HCT116 (cell line): ENCODE data around the gene TGFBI. TPM values are rescaled to one million over a fixed set of nuclear protein-coding genes. Genes with fewer than 3 reads are reported as not detected.

ENCODE experiments used
- ATAC-seq: fragments of 200-7000 bp; cut with Tn5 transposase; 2 replicates; pipeline ENCODE4 v1.9.1; 2020; ENCODE audit warnings: mild to moderate bottlenecking, moderate library complexity
- BruUV-seq: library from RNA; stranded (reverse); fragments of 400-500 nt; replicated peaks from 2 replicates; lab custom pipeline; 2021; lab: Mats Ljungman, UMichigan
- CTCF ChIA-PET: fragments of 300-600 bp; sonication (Branson Sonifier 250); formaldehyde crosslinking; loops from one replicate; lab custom pipeline; 2021; ENCODE audit warnings: antibody characterized with exemption; lab: Charles Lee
- POLR2A ChIA-PET: fragments of 300-600, 350-600 bp; sonication (Branson Sonifier 250); formaldehyde crosslinking; loops from one replicate; lab custom pipeline; 2021; ENCODE audit warnings: antibody characterized with exemption; lab: Charles Lee
- RAD21 ChIA-PET, 2 experiments: fragments of 300-600 bp; sonication (Branson Sonifier 250); formaldehyde crosslinking; loops; one replicate each; lab custom pipeline; 2023; ENCODE audit warnings: low total read pairs in 2 of 2; ENCODE audit not compliant: uncharacterized antibody in 2 of 2, unreplicated experiment in 2 of 2, low non-redundant PET in 1 of 2; lab: Charles Lee
- DNase-seq: peaks from one replicate; pipeline ENCODE4 v3.0.0-alpha.2; 2010; ENCODE audit warnings: low read depth, low spot score
- H2AFZ ChIP-seq: fragments of 200-600 bp; shearing (Covaris generic), sonication (generic); 2 replicates; pipeline ENCODE4 v1.6.1; 2017; ENCODE audit warnings: low read depth, mixed run types, mixed read lengths, antibody characterized with exemption, low read length; ENCODE audit not compliant: poor library complexity, severe bottlenecking
- H3K27ac ChIP-seq: 2 replicates; pipeline ENCODE4 v1.5.1; 2012; ENCODE audit warnings: low read depth, low read length
- H3K27me3 ChIP-seq: fragments of 200-600 bp; sonication (generic); 2 replicates; pipeline ENCODE4 v1.6.1; 2016; ENCODE audit warnings: mixed run types, low read length, mixed read lengths; ENCODE audit not compliant: insufficient read depth
- H3K36me3 ChIP-seq, 2 experiments: fragments of 200-500 bp in 1 of 2; fragments of 200-600 bp in 1 of 2; sonication (Bioruptor generic) in 1 of 2; sonication (generic) in 1 of 2; 2 replicates each; pipeline versions ENCODE4 v1.5.1 to v1.6.1; 2014 to 2016; ENCODE audit warnings: low read length in 2 of 2, inconsistent platforms in 1 of 2, mixed read lengths in 1 of 2, mixed run types in 1 of 2; ENCODE audit not compliant: insufficient read depth in 2 of 2, control insufficient read depth in 1 of 2
- H3K4me1 ChIP-seq, 2 experiments: fragments of 200-600 bp in 1 of 2; sonication (generic) in 1 of 2; 2 replicates each; pipeline versions ENCODE4 v1.5.1 to v1.6.1; 2012 to 2017; ENCODE audit warnings: low read length in 2 of 2, inconsistent platforms in 1 of 2, mild to moderate bottlenecking in 1 of 2, mixed read lengths in 1 of 2, mixed run types in 1 of 2, moderate library complexity in 1 of 2; ENCODE audit not compliant: insufficient read depth in 2 of 2, control insufficient read depth in 1 of 2
- H3K4me2 ChIP-seq: fragments of 200-600 bp; sonication (generic); 2 replicates; pipeline ENCODE4 v1.6.1; 2017; ENCODE audit warnings: mixed run types, low read length, mixed read lengths
- H3K4me3 ChIP-seq, 2 experiments: fragments of 200-600 bp in 1 of 2; sonication (generic) in 1 of 2; replicated peaks in 1 of 2; 2 replicates each; pipeline ENCODE4 v1.5.1; 2011 to 2016; ENCODE audit warnings: low read length in 2 of 2, control low read depth in 1 of 2, low read depth in 1 of 2, mild to moderate bottlenecking in 1 of 2, mixed read lengths in 1 of 2, mixed run types in 1 of 2
- H3K79me2 ChIP-seq: fragments of 200-600 bp; sonication (generic); 2 replicates; pipeline ENCODE4 v1.6.1; 2017; ENCODE audit warnings: mild to moderate bottlenecking, mixed run types, low read length, moderate library complexity, mixed read lengths; ENCODE audit not compliant: insufficient read depth
- H3K9ac ChIP-seq: fragments of 200-600 bp; sonication (generic); 2 replicates; pipeline ENCODE4 v1.6.1; 2016; ENCODE audit warnings: low read length, mixed read lengths
- H3K9me2 ChIP-seq: fragments of 200-600 bp; sonication (generic), shearing (Covaris generic); 2 replicates; pipeline ENCODE4 v1.6.1; 2017; ENCODE audit warnings: mixed run types, mild to moderate bottlenecking, moderate library complexity; ENCODE audit not compliant: insufficient read depth
- H3K9me3 ChIP-seq, 2 experiments: fragments of 200-500 bp in 1 of 2; fragments of 200-600 bp in 1 of 2; sonication (Bioruptor generic) in 1 of 2; sonication (generic) in 1 of 2; 2 replicates each; pipeline ENCODE4 v1.6.1; 2014 to 2017; ENCODE audit warnings: low read length in 2 of 2, mixed read lengths in 2 of 2, inconsistent platforms in 1 of 2, low read depth in 1 of 2, mild to moderate bottlenecking in 1 of 2, mixed run types in 1 of 2, moderate library complexity in 1 of 2; ENCODE audit not compliant: control insufficient read depth in 1 of 2, insufficient read depth in 1 of 2
- H4K20me1 ChIP-seq: fragments of 200-600 bp; sonication (generic), shearing (Covaris generic); 2 replicates; pipeline ENCODE4 v1.6.1; 2017; ENCODE audit warnings: mixed run types, mild to moderate bottlenecking, moderate library complexity; ENCODE audit not compliant: insufficient read depth
- CEBPB ChIP-seq: IDR thresholded peaks from 2 replicates; pipeline ENCODE4 v1.6.1; 2012; ENCODE audit warnings: low read depth
- EGR1 ChIP-seq: IDR thresholded peaks from 2 replicates; pipeline ENCODE4 v1.6.1; 2012; ENCODE audit warnings: low read depth
- ELF1 ChIP-seq: IDR thresholded peaks from 2 replicates; pipeline ENCODE4 v1.6.1; 2012; ENCODE audit warnings: low read depth, borderline replicate concordance
- EZH2 ChIP-seq: fragments of 200-600 bp; sonication (generic); IDR thresholded peaks from 2 replicates; pipeline ENCODE4 v1.6.1; 2017; ENCODE audit warnings: antibody characterized with exemption, mixed run types
- FOSL1 ChIP-seq: IDR thresholded peaks from 2 replicates; pipeline ENCODE4 v1.6.1; 2012; ENCODE audit warnings: low read depth
- JUND ChIP-seq: IDR thresholded peaks from 2 replicates; pipeline ENCODE4 v1.6.1; 2012
- POLR2AphosphoS5 ChIP-seq: IDR thresholded peaks from 2 replicates; pipeline ENCODE4 v1.6.1; 2011; ENCODE audit warnings: mild to moderate bottlenecking, low read depth, low read length, moderate library complexity
- SP1 ChIP-seq: IDR thresholded peaks from 2 replicates; pipeline ENCODE4 v1.6.1; 2012; ENCODE audit warnings: low read depth
- ZBTB33 ChIP-seq: IDR thresholded peaks from 2 replicates; pipeline ENCODE4 v1.6.1; 2011; ENCODE audit warnings: mild to moderate bottlenecking, low read length, moderate library complexity; ENCODE audit not compliant: insufficient replicate concordance; ENCODE audit errors: extremely low read depth
- ZFX ChIP-seq: fragments of 450-650 bp; IDR thresholded peaks from 2 replicates; pipeline ENCODE4 v1.6.1; 2017
- ZNF274 ChIP-seq: fragments of 200-500 bp; sonication (Bioruptor generic); IDR thresholded peaks from 2 replicates; pipeline ENCODE4 v1.6.1; 2014; ENCODE audit warnings: mild to moderate bottlenecking, low read depth, low read length, inconsistent platforms
- intact Hi-C: fragments of 100-400 bp; cut with micrococcal nuclease; formaldehyde crosslinking; loops from 2 replicates; pipeline ENCODE4 v1.10.0; 2022
- total RNA-seq: library from RNA; stranded (reverse); gene quantifications from one replicate; pipeline ENCODE4 v1.2.1, GENCODE V29; 2021; ENCODE audit not compliant: unreplicated experiment
- TF ChIP-seq, protein P1 (sequence below), 3 experiments: fragments of 200-600 bp in 1 of 3; sonication (generic) in 1 of 3; IDR thresholded peaks in 2 of 3; conservative IDR thresholded peaks in 1 of 3; 2 replicates each; pipeline ENCODE4 v1.5.1; 2012 to 2017; ENCODE audit warnings: low read depth in 2 of 3, low read length in 2 of 3, antibody characterized with exemption in 1 of 3, borderline replicate concordance in 1 of 3, control low read depth in 1 of 3, mild to moderate bottlenecking in 1 of 3, mixed read lengths in 1 of 3, mixed run types in 1 of 3, moderate library complexity in 1 of 3; ENCODE audit not compliant: insufficient read depth in 1 of 3

TGFBI gene
- total RNA-seq, 1 experiment from 2014 or later, result 0.64 TPM

- intact Hi-C loops, result loop anchor here (1.0 to 10.0 kb wide), 3 partner anchors 80 to 603 kb away; partner anchors contain the start of gene TIFAB
- no peak for TF ChIP-seq ZNF274
- TF ChIP-seq CEBPB, result no peak
- no peak for TF ChIP-seq EGR1
- no peak for TF ChIP-seq FOSL1
- TF ChIP-seq SP1, result no peak
- H3K4me3 ChIP-seq, result no peak overlapping the region; a peak in 1 of 4 replicates
- H3K4me2 ChIP-seq, result peak overlapping the region; percentile 43
- DNase-seq, result no peak
- H3K27me3 ChIP-seq, result peaks cover 27% of the 10 kb centered on the region; the same call in 1 of the 2 replicates
- no peaks in the 10 kb centered on the region for H3K36me3 ChIP-seq
- H3K9ac ChIP-seq, result no peak overlapping the region
- H2AFZ ChIP-seq, result no peak overlapping the region
- H4K20me1 ChIP-seq, result no peaks in the 10 kb centered on the region
- ChIA-PET CTCF (interaction anchor here (0.7 to 2.0 kb wide), 19 partner anchors 13 to 497 kb away, joined by 3 to 14 read pairs (median 4); partner anchors contain the start of genes IL9 and SMAD5), POLR2A (no interaction called here), RAD21 (interaction anchor here in 1 of 2 experiments (1.0 to 1.2 kb wide), 2 partner anchors 40 to 80 kb away, joined by 4 read pairs; no protein-coding TSS in a partner anchor)
- H3K9me2 ChIP-seq, result no peaks in the 10 kb centered on the region
- BruUV-seq, result no TSS peak
- no peaks in the 10 kb centered on the region for H3K9me3 ChIP-seq
- H3K79me2 ChIP-seq, result no peaks in the 10 kb centered on the region
- no peak for ATAC-seq
- peaks cover 33 to 48% of the 10 kb centered on the region in 2 experiments for H3K4me1 ChIP-seq
- H3K27ac ChIP-seq, result no peak overlapping the region
Measured at GRCh38 chr5:136057401-136058038, 28.7 kb downstream of the TGFBI start.

DNA sequence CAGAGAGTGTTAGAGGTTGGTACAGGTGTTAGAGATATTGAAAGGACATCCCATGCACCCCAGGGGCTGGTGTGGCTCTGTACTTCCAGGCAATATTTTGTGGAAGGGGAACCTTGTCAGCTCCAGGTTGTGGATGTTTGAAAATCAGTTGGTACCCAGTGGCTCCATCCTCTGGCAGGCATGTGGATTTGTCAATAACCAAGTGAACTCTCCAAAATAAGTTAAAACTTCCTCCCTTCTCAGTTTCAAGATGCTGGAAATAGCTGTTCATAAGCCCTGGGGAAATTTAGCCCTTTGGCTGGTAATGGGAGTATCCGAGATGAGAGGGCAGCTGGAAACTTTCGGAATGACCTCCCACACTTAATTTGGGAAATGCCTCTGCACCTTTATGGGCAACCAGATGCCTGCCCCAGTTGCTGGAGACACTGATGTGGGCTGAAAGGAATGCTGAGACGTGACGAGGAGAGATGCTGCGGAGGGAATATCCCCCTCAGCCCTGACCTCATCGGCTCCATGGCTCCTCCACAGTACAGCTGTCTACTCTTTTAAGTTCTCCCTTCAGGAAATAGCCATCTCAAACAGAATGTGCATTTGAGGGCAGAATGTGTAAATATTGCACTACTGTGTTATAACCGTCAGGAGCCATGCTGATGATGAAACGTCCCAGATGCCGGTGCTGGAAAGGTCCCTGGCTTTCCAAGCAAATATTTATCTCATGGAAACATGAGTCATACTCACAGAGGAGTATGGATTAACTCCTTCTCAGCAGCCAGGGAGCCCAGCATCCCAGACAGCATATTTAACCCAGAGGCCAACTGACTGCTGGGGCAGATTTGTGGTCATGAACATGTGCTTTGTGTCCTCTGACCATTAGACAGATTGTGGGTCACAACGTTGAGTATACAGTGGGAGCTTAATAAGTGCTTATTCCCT is 29.5 kb downstream of the TGFBI start:
- Histone ChIP-seq H3K4me3 (no peak overlapping the region; a peak in 1 of 4 replicates), H3K9ac (no peak overlapping the region), H3K4me1 (peaks cover 29 to 40% of the 10 kb centered on the region in 2 experiments), H3K27me3 (peaks cover 27% of the 10 kb centered on the region; the same call in 1 of the 2 replicates), H4K20me1 (no peaks in the 10 kb centered on the region), H3K79me2 (no peaks in the 10 kb centered on the region), H3K27ac (peak overlapping the region; percentile 3; the same call in 1 of the 2 replicates), H3K36me3 (no peaks in the 10 kb centered on the region), H3K9me2 (no peaks in the 10 kb centered on the region), H2AFZ (peak overlapping the region; percentile 9), H3K4me2 (peak overlapping the region; percentile 43), H3K9me3 (no peaks in the 10 kb centered on the region)
- CTCF ChIA-PET, result interaction anchor here (0.6 to 2.0 kb wide), 21 partner anchors 12 to 497 kb away, joined by 3 to 14 read pairs (median 3); partner anchors contain the start of genes IL9 and SMAD5
- RAD21 ChIA-PET, result interaction anchor here in 1 of 2 experiments (1.0 to 1.2 kb wide), 2 partner anchors 41 to 81 kb away, joined by 4 read pairs; no protein-coding TSS in a partner anchor
- intact Hi-C loops, result loop anchor here (1.0 to 10.0 kb wide), 3 partner anchors 81 to 604 kb away; partner anchors contain the start of gene TIFAB
- BruUV-seq, result no TSS peak
- DNase-seq (peak; percentile 35), ATAC-seq (peak; percentile 53)
- POLR2A ChIA-PET, result no interaction called here
- TF ChIP-seq, protein P1, sequence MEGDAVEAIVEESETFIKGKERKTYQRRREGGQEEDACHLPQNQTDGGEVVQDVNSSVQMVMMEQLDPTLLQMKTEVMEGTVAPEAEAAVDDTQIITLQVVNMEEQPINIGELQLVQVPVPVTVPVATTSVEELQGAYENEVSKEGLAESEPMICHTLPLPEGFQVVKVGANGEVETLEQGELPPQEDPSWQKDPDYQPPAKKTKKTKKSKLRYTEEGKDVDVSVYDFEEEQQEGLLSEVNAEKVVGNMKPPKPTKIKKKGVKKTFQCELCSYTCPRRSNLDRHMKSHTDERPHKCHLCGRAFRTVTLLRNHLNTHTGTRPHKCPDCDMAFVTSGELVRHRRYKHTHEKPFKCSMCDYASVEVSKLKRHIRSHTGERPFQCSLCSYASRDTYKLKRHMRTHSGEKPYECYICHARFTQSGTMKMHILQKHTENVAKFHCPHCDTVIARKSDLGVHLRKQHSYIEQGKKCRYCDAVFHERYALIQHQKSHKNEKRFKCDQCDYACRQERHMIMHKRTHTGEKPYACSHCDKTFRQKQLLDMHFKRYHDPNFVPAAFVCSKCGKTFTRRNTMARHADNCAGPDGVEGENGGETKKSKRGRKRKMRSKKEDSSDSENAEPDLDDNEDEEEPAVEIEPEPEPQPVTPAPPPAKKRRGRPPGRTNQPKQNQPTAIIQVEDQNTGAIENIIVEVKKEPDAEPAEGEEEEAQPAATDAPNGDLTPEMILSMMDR (IDR thresholded peaks at IDR 0.05 in 2 of 3, conservative IDR thresholded peaks at IDR 0.05 in 1 of 3; ENCODE audit: borderline replicate concordance in 1 of 3, insufficient read depth in 1 of 3, low read depth in 2 of 3, low read length in 2 of 3), result peak; percentile 52 to 76 (median 59); a peak in 5 of 6 replicates
- TF ChIP-seq ZFX (no peak), EGR1 (no peak), ZBTB33 (no peak), POLR2AphosphoS5 (no peak), ELF1 (no peak), ZNF274 (no peak), EZH2 (no peak), CEBPB (peak; percentile 47), JUND (peak; percentile 4; the same call in 1 of the 2 replicates), SP1 (no peak; the same call in 1 of the 2 replicates)
